HepG2 (cell line): Measurements from ENCODE around the gene SLC44A4. TPM values are rescaled to one million over a fixed set of nuclear protein-coding genes. Genes with fewer than 3 reads are reported as not detected.

Experiments
- AGO2 ChIP-seq: fragments of 200-400 bp; formaldehyde crosslinking; optimal IDR thresholded peaks from 2 replicates; pipeline ENCODE3; 2017; ENCODE audit warnings: mild to moderate bottlenecking, low read depth, low read length, moderate library complexity
- BHLHE40 ChIP-seq: IDR thresholded peaks from 2 replicates; pipeline ENCODE4 v1.6.1; 2011; ENCODE audit warnings: low read length, improper control_type of control experiment
- CHD2 ChIP-seq: IDR thresholded peaks from 2 replicates; pipeline ENCODE4 v1.6.1; 2011; ENCODE audit warnings: low read depth, low read length, improper control_type of control experiment
- DPF2 ChIP-seq: sonication (generic); formaldehyde crosslinking; IDR thresholded peaks from 2 replicates; pipeline ENCODE4 v1.4.0; 2020; ENCODE audit warnings: mild to moderate bottlenecking, low read depth, missing genetic modification reagents, borderline replicate concordance
- EEA1 ChIP-seq: sonication (generic); formaldehyde crosslinking; IDR thresholded peaks from 2 replicates; pipeline ENCODE4 v1.5.1; 2020; ENCODE audit warnings: mild to moderate bottlenecking, missing genetic modification reagents, borderline replicate concordance
- FUBP1 ChIP-seq: sonication (generic); formaldehyde crosslinking; IDR thresholded peaks from 2 replicates; pipeline ENCODE4 v1.5.1; 2020; ENCODE audit warnings: missing genetic modification reagents, mild to moderate bottlenecking, borderline replicate concordance
- HBP1 ChIP-seq: IDR thresholded peaks from 2 replicates; pipeline ENCODE4 v1.6.1; 2016; ENCODE audit warnings: low read depth, control low read depth
- HCFC1 ChIP-seq: fragments of 150-350 bp; IDR thresholded peaks from 2 replicates; pipeline ENCODE4 v1.6.1; 2014; ENCODE audit warnings: low read depth, low read length
- IKZF5 ChIP-seq: IDR thresholded peaks from 2 replicates; pipeline ENCODE4 v1.6.1; 2018; ENCODE audit warnings: missing genetic modification reagents, mild to moderate bottlenecking, missing compliant biosample characterization
- MNT ChIP-seq: fragments of 450-650 bp; IDR thresholded peaks from 2 replicates; pipeline ENCODE4 v1.6.1; 2016
- NCOR1 ChIP-seq: fragments of 200-600 bp; sonication (generic); IDR thresholded peaks from 2 replicates; pipeline ENCODE4 v1.7.0; 2017; ENCODE audit warnings: antibody characterized with exemption, low read length, borderline replicate concordance
- NR2F1 ChIP-seq, 2 experiments: fragments of 450-650 bp in 1 of 2; formaldehyde crosslinking in 1 of 2; IDR thresholded peaks; 2 replicates each; pipeline versions ENCODE4 v1.5.0 to v1.6.1; 2016 to 2020; ENCODE audit warnings: mild to moderate bottlenecking in 1 of 2, missing compliant biosample characterization in 1 of 2, missing genetic modification reagents in 1 of 2, moderate library complexity in 1 of 2
- RBM22 ChIP-seq: fragments of 200-400 bp; formaldehyde crosslinking; optimal IDR thresholded peaks from 2 replicates; pipeline ENCODE3; 2017; ENCODE audit warnings: mild to moderate bottlenecking, low read length, moderate library complexity
- SPEN ChIP-seq: sonication (generic); formaldehyde crosslinking; IDR thresholded peaks from 2 replicates; pipeline ENCODE4 v1.5.1; 2020; ENCODE audit warnings: low read depth, mild to moderate bottlenecking, missing genetic modification reagents
- TGIF2 ChIP-seq: IDR thresholded peaks from 2 replicates; pipeline ENCODE4 v1.6.1; 2016; ENCODE audit warnings: control low read depth, missing compliant biosample characterization
- ZNF136 ChIP-seq: sonication (generic); formaldehyde crosslinking; IDR thresholded peaks from 2 replicates; pipeline ENCODE4 v1.8.1; 2022; ENCODE audit warnings: low read depth, mild to moderate bottlenecking, moderate library complexity, missing genetic modification reagents
- ZNF24 ChIP-seq: fragments of 450-650 bp; IDR thresholded peaks from 2 replicates; pipeline ENCODE4 v1.6.1; 2017; ENCODE audit warnings: antibody characterized with exemption, mild to moderate bottlenecking
- ZNF280D ChIP-seq: sonication (generic); formaldehyde crosslinking; IDR thresholded peaks from 2 replicates; pipeline ENCODE4 v1.5.1; 2020; ENCODE audit warnings: mild to moderate bottlenecking, missing genetic modification reagents
- ZNF350 ChIP-seq: sonication (generic); formaldehyde crosslinking; IDR thresholded peaks from 2 replicates; pipeline ENCODE4 v1.4.0; 2020; ENCODE audit warnings: mild to moderate bottlenecking, low read depth, missing genetic modification reagents, borderline replicate concordance
- ZNF598 ChIP-seq: sonication (generic); formaldehyde crosslinking; IDR thresholded peaks from 2 replicates; pipeline ENCODE4 v1.5.1; 2020; ENCODE audit warnings: mild to moderate bottlenecking, missing genetic modification reagents, borderline replicate concordance
- ZNF737 ChIP-seq: sonication (generic); formaldehyde crosslinking; IDR thresholded peaks from 2 replicates; pipeline ENCODE4 v1.5.0; 2020; ENCODE audit warnings: missing genetic modification reagents, mild to moderate bottlenecking, borderline replicate concordance
- polyA plus RNA-seq, 8 experiments: library from polyadenylated mRNA; depleted of rRNA in 3 of 8; stranded (reverse) in 7 of 8; unstranded in 1 of 8; fragments of >200 nt; fragmentation: Illumina TruSeq in 4 of 8; extraction: Trizol in 4 of 8; gene quantifications; 2 replicates each; pipeline versions ENCODE4 v1.2.1 to v1.2.3, GENCODE V29; 2011 to 2016; ENCODE audit warnings: low read depth in 4 of 8, missing spikeins in 1 of 8, mixed read lengths in 1 of 8; ENCODE audit not compliant: insufficient read depth in 1 of 8
- total RNA-seq, 5 experiments: library from RNA; depleted of rRNA; stranded (reverse); fragments of >200 nt; fragmentation: Illumina TruSeq; extraction: Trizol; gene quantifications; 2 replicates each; pipeline ENCODE4 v1.2.3, GENCODE V29; 2016; ENCODE audit warnings: low read depth in 1 of 5

SLC44A4 gene
- total and polyA plus RNA-seq, 2 of the 13 experiments (the other 11 are each of a cell fraction or from before 2014, with no cell fraction given), result 3.5 to 5.9 TPM

- TF ChIP-seq ZNF24, result no peak
- no peak for TF ChIP-seq FUBP1 (CRISPR knock-in tag)
- TF ChIP-seq NCOR1, result 0 out of 2 replicates have a peak, but pooled peaks have one; percentile 4
- peak; percentile 28; the same call in 1 of the 2 replicates for TF ChIP-seq EEA1 (CRISPR knock-in tag)
- peak; percentile 37; the same call in 1 of the 2 replicates for TF ChIP-seq HBP1 (CRISPR knock-in tag)
- no peak for TF ChIP-seq MNT
- no peak for TF ChIP-seq DPF2 (CRISPR knock-in tag)
- TF ChIP-seq RBM22, result peak; percentile 15
- TF ChIP-seq SPEN, result peak; percentile 40
- TF ChIP-seq CHD2, result no peak
- TF ChIP-seq BHLHE40, result peak; percentile 51; the same call in 1 of the 2 replicates
- TF ChIP-seq ZNF136 (CRISPR knock-in tag), result 0 out of 2 replicates have a peak, but pooled peaks have one; percentile 26
- peak; percentile 31; the same call in 1 of the 2 replicates for TF ChIP-seq ZNF350 (CRISPR knock-in tag)
- TF ChIP-seq TGIF2, result peak; percentile 66; the same call in 1 of the 2 replicates
- no peak for TF ChIP-seq NR2F1 (CRISPR knock-in tag; IDR thresholded peaks at IDR 0.05)
- peak; percentile 77; the same call in 1 of the 2 replicates for TF ChIP-seq ZNF737 (CRISPR knock-in tag)
- no peak for TF ChIP-seq ZNF280D
- TF ChIP-seq ZNF598 (CRISPR knock-in tag), result peak; percentile 17; the same call in 1 of the 2 replicates
- peak; percentile 55 for TF ChIP-seq AGO2
- peak; percentile 18; the same call in 1 of the 2 replicates for TF ChIP-seq IKZF5 (CRISPR knock-in tag)
- no peak for TF ChIP-seq HCFC1
These were observed 42.7 kb downstream of the SLC44A4 start (continued) for GRCh38 chr6:31836047-31836473.
